Hypothalamus (tissue), 51 donors: Measurements from ENCODE around the gene EPHA7.

Experiments used
- DNase-seq, 51 donors: peaks; one replicate each; lab custom pipeline; 2025; lab: John Stamatoyannopoulos, UW

Gene EPHA7

DNA sequence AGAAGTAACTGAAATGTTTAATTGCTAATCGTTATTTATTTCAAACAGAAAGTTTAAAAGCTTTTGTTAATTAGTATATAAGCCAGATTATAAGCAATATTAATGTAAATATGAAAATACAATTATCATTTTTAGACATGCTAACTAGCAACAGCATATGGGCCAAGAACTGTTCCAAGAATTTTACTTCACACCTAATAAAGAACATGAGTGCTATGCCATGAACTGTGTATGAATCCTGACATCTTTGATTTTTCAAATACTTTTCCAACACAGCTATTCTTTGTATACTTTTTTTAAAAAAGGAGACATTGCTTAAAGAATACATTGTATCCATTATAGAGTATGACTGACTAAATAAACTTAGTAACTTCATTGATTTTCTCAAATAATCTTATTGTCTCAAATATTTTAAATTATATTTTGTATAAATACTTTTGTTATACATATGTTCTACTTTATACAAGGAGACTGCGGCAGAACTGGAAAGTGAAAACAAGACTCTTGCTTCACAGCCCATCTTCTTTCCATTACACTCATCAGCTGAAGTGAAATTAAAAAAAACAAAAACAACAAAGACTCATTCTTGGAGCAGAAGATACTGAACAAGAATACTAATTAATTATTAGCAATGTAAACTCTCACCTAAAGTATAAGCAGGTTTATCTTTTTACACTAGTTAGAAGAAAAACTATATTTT, 89.9 kb downstream of the EPHA7 start:
- no peak for DNase-seq

DNA sequence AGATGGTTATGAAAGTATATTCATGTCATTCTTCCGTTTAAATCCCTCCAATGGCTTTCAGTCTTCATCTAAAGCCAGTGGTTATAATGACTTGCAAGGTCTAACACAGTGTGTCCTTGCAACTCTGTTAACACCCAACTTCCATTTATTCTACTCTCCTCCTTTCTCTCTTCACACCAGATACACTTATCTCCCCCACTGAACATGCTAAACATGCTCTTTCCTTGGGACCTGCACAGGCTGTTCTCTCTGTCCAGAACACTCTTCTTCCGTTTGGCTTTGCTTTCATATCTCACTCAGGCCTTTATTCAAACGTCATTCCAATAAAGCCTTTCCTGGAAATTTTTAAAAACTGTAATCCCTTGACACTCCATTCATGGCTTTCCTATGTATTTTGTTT, 91.5 kb downstream of the EPHA7 start:
- DNase-seq, result no peak

DNA sequence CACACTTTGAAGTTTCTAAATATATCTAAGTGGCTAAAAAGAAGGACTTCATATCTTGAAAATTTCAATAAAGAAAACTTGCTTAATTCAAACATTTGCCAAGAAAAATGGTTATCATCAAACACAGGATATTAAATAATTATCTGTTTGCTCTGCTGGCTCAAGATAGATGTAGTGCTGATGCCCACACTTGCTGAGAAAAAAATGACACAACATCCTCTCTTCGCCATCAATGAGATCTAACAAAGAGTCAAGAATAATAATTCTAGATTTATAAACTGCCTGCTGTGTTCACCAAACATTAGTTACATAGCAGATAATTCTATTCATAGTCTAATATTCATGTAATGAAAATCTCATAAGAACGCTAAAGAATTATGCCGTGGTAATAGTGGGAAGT, 93.6 kb downstream of the EPHA7 start:
- DNase-seq, result no peak

DNA sequence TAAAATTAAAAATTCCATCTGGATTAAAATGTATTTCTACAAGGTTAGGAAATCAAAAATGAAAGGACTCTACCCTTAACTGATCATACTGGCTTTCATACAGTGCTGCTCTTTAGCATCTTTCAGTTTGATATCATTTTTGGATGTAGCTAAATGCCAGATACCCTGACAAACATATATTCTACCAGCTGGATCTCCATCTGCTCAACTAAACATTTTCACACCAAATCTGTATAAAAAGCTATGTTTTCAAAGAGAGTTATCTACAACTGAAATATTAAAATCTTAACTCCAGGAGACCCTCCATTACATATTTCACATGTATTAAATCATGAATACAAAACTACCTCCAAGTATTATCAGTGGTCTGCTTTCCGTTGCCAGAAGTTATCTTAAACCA, 95.7 kb downstream of the EPHA7 start:
- DNase-seq, result no peak

DNA sequence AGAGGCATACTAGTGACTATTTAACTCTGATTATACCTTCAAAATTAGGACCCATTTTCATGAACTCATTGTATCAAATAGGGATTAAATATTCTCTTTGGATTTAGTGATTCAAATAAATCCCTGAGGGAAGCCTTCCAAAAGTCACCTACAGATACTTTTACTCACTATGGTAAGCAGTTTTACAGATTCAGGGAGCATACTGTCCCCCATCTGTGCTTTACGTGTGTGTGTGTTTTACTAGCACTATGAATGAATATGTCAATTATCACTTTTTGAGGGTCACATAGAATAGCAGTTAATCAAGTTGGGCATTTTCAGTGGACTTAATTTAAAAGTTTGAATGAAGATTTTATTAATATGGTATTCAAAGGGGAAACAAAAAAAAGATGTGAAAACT, 96.7 kb downstream of the EPHA7 start:
- no peak for DNase-seq

DNA sequence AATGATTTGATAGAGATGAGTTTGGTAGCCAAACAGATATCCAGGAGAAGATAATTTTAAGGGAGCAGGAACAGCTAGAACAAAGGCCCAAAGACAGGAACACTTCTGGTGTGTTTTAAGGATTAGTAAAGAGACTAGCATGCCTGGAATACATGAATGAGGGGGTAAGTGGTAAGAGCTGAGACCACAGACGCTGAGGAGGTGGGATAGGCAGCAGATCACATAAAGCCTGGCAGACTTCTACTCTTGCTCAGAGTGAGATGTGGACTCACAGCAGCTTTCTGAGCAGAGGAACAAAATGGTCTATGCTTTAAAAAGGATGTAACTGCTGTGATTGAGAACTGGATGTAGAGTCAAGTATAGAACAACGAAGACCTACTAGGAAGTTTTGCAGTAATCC, 100.1 kb downstream of the EPHA7 start:
- DNase-seq, result no peak

DNA sequence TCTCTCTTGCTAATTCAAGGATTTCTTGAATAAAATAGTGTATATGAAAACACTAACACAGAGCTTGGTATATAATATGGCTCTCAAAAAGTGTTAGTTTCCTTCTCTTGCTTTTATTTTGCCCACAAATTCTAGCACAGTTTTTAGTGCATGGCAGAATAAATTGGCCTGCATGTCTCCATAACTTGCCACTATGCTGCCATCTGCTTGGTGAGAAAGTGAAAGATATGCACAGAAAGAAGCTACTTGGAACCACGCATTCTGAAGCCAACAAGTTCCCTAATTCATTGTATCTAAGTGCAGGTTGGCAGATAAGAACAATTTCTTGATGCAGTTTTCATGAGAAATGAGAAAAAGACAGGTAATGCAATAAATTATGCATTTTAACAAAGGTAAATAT, 101.2 kb downstream of the EPHA7 start:
- no peak for DNase-seq

DNA sequence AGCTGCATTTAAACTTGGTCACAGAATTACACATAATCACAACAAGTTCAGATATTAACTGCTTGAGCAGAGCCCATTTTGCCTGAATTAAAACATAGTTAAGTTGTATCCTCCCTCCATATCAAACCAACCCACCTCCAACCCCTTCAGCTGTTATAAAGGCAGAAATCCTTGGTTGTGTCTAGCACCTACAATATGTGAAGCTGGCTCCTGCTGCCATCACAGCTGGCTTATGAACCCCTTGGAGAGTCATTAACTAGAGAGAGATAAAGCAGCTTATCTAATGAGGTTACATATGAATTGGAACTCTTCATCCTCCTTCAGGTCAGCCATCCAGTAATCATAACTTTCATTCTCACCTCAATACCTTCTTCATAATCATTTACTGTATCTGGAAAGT, 101.8 kb downstream of the EPHA7 start:
- DNase-seq, result no peak

DNA sequence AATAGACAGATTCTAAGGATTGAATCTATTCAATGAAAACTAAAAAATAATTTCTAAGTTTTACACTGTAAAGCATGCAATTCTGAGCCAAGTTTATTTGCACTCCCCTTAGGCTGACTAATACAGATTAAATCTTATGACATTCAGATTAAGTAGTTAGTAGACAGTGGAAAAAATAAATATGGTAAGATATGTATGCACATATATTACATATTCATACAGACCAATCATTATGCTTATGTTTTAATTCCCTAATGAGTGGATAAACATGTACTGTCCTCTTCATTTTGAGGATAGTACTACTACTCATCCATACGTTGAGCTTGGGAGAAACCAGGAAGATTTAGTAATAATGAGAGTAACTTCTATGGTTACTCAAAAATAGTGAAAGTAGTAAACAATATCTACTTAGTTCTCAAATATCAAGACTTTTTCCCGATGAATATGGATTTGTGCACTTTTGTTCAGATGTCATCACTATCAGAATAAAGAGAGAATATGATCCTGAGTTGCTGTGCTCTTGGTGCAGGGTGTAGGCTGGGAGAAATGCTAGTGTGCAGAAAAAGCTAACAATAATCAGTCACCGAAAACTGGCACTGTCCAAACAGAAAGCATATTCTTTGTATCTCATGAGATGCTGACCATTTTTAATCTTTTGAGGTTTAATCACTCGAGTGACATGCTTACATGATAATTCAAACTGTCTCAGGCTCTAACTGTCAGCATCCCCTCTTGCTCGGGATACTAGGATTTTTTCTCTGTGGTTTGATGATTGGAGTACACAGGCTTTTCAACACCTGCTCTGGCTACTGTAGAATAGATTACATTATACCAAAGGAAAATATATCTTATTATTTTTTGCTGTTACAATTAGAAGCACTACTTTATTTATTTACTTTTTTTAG, 111.6 kb downstream of the EPHA7 start:
- no peak for DNase-seq

DNA sequence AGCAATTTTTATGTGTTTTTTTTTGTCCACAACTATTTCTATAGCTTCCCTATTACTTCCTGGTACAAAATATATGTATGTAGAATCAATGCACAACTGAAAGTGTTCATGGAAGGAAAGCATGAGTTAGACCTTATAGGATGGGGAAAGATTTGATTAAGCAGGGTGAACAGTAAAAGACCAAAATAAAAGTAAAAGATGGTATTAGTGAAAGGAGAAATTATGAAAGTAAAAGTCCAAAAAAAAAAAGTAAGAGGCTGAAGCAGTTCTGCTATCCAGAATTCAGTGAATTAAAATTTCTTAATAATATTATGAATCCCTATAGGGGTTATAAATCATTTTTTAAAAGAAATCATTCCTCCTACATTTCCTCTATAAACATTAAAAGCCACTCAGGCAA, 114.3 kb downstream of the EPHA7 start:
- DNase-seq, result no peak

DNA sequence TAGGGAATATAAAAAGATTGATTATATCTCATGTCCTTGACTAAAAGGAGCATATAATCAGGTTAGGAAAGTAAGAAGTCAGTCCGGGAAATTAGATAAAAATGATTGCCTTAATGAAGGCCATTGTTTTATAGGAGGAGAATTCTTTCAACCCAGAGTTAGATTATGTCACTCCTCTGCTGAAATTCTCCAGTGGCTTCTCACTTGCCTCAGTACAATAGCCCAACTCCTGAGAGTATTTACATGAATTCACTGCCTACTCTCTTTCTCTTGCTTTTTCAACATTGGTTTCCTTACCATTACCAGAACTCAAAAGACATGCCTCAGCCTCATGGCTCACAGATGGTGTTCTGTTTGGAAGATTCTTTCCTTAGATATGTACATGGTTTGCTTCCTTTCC, 114.9 kb downstream of the EPHA7 start:
- no peak for DNase-seq

DNA sequence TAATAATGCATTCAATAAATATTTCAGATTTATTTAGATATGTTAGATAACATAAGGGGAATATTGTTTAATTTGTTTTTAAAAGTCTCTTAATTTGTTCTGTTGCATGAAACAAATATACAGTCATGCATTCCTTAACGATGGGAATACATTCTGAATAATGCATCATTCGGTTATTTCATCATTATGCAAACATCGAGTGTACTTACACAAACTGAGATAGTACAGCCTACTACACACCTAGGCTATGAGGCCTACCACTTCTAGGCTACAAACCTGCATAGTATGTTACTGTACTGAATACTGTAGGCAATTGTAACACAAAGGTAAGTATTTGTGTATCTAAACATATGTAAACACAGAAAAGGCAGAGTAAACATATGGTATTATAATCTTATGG, 118.7 kb downstream of the EPHA7 start:
- DNase-seq, result no peak

DNA sequence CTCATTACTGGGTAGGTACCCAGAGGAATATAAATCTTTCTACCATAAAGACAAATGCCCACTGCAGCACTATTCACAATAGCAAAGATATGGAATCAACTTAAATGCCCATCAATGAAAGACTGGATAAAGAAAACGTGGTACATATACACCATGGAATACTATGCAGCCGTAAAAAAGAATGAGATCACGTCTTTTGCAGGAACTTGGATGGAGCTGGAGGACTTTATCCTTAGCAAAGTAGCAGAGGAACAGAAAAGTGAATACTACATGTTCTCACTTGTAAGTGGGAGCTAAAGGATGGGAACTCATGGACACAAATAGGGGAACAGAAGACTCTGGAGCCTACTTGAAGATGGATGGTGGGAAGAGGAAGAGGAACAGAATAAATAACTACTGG, 119.7 kb downstream of the EPHA7 start:
- no peak for DNase-seq

DNA sequence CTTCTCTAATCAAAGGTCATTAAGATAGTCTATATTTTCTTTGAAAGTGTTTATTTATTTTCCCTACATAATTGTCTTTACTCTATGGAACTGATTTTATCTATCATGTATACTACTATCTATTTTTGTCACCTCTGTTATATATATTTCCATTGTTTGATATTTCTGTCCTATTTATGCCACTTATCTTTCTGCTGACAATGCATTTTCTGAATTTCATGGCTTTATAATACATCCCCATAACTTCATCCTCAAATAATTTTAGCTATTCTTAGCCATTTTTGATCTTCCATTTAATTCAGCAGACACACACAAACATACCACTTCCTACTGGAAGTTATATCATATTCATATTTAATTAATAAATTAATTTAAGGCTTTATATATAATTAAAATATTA, 123.7 kb downstream of the EPHA7 start:
- no peak for DNase-seq

DNA sequence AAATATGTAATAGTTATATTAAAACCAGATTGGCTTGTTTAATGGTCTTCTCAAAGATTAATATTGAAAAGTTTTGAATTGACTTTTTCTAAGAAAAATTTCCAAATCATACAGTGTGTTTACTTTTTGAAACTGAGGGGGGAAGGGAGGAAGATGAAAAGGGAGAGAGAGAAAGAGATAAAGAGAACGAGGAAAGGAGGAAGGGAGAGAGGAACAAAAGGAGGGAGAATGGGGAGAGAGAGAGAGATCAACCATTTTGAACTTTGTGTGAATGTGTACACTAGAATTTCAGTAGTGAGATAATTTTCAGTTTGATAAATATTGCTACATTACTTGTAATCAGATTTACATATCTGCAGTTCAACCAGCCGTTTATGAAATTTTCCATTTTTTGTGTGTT, 124.5 kb downstream of the EPHA7 start:
- DNase-seq, result no peak

DNA sequence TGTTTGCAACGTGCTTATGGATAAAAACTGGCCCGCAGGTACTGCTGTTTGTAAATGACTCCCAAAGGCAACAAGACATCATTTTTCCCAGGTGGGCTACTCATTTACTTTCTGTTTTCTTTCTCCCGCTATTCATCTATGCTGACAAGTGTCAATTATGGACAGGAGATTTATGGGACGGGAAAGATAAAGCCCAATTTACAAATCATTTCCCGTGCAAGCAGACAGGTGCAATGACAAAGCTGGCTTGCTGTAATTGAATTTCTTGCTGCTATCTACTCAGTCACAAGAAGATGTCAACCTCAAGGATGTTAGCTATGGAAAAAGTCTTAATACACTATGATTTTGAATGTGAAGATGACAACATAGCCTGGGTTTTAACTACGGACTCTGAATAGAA, 125.5 kb downstream of the EPHA7 start:
- no peak for DNase-seq

DNA sequence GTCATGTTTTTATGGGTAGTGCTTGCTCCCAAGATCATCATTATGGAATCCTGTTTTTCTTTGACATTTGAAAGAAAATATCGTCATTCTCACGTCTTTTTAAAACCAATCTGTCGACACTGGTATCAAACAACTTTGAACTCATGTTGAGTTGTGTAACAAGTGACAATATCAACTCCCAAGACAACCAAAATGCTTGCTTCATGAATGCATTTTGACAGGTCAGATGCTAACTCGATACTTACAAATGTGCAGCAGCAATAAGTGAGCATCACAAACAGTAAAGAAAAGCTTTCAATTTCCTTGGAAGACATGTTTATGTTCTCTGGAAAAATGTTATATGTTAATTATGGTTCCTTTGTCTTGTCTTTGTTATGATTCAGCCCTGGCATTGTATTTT, 125.9 kb downstream of the EPHA7 start:
- DNase-seq, result no peak

DNA sequence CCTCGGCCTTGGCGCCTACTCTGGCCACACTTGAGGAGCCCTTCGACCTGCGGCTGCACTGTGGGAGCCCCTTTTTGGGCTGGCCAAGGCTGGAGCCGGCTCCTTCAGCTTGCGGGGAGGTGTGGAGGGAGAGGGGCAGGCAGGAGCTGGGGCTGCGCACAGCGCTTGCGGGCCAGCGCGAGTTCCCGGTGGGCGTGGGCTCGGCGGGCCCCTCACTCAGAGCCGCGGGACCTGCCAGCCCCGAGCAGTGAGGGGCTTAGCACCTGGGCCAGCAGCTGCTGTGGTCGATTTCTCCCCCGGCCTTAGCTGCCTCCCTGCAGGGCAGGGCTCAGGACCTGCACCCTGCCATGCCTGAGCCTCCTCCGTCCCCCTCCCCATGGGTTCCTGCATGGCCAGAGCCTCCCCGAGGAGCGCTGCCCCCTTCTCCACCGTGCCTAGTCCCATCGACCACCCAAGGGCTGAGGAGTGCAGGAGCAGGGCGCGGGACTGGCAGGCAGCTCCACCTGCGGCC, 136.8 kb downstream of the EPHA7 start:
- no peak for DNase-seq

DNA sequence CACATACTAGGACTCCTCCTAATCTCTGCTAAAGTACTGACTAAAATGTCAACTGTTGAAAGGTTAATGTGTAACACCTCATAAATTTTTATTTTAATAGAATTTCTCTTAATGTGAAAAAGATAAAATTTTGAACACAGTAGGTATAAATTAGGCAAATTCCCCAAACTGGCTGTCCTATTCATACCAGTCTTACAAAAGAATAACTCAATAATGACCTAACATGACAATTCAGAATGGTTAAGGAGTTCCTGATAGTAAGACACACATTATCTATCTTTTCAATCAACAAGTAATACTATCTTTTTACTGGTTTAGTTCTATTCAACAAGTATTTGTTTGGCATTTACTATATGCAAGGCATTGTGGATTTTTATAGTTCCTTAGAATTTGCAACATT, 141.1 kb downstream of the EPHA7 start:
- DNase-seq, result no peak

DNA sequence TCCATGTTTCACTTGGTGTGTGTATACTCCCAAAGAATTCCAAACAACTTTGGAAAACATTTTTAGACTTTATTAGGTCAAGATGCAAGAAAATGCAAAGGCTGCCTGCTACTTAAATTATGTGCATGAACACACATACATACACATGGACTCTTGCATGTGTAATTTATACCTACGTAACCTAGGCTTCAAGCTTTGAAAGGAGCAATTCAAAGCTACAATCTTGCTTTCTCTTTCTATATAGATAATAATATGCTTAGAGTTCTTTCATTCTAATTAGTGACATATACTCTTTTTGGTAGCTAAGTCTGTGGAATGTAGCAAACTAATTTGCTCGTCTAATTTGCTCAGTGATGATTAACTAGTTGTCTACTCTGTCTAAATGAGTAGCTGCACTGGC, 146.5 kb downstream of the EPHA7 start:
- no peak for DNase-seq

DNA sequence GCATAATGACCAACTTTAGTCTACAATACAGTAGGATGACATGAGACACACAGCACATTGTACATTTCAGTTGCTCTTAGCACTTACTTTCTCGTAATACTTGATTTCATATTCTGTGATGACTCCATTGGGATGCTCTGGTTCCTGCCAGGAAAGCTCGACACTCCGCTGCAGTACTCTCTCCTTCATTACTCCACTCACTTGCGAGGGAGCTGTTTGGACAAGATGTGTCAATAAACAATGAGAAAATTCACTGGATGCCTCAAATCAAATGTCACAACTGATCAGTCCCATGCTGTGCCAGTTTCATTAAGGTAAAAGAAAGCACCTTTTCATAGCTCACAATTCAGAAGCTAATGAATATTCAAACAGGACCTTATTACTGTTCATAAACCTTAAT, 147.1 kb downstream of the EPHA7 start:
- peak in 2 of 51 donors; percentile 1 to 6 for DNase-seq
